H9 (cell line): ENCODE data around the gene LRRC61. TPM values are rescaled to one million over a fixed set of nuclear protein-coding genes. Genes with fewer than 3 reads are reported as not detected.

Experiments
- DNase-seq: peaks from one replicate; pipeline ENCODE4 v3.0.0-alpha.2; 2017
- H2AFZ ChIP-seq: one replicate; pipeline ENCODE4 v1.6.1; 2013; ENCODE audit warnings: mild to moderate bottlenecking, low read length, control low read depth, moderate library complexity
- H2AK5ac ChIP-seq: 2 replicates; pipeline ENCODE4 v1.6.1; 2013; ENCODE audit warnings: low read length, control low read depth, mixed read lengths; ENCODE audit not compliant: insufficient read length
- H2BK120ac ChIP-seq: one replicate; pipeline ENCODE4 v1.6.1; 2013; ENCODE audit warnings: low read depth, mild to moderate bottlenecking, low read length, control low read depth, inconsistent platforms; ENCODE audit not compliant: poor library complexity, severe bottlenecking
- H2BK12ac ChIP-seq: 2 replicates; pipeline ENCODE4 v1.6.1; 2013; ENCODE audit warnings: low read length, control low read depth, mixed read lengths, low read depth; ENCODE audit not compliant: insufficient read length
- H2BK15ac ChIP-seq: 2 replicates; pipeline ENCODE4 v1.6.1; 2013; ENCODE audit warnings: low read depth, low read length, control low read depth
- H2BK20ac ChIP-seq: one replicate; pipeline ENCODE4 v1.6.1; 2013; ENCODE audit warnings: low read depth, mild to moderate bottlenecking, low read length, control low read depth, inconsistent platforms; ENCODE audit not compliant: poor library complexity, severe bottlenecking
- H2BK5ac ChIP-seq: 2 replicates; pipeline ENCODE4 v1.6.1; 2013; ENCODE audit warnings: low read length, control low read depth, mixed read lengths; ENCODE audit not compliant: insufficient read length
- H3K14ac ChIP-seq: 2 replicates; pipeline ENCODE4 v1.6.1; 2013; ENCODE audit warnings: low read length, control low read depth; ENCODE audit not compliant: insufficient read depth
- H3K18ac ChIP-seq: 2 replicates; pipeline ENCODE4 v1.6.1; 2013; ENCODE audit warnings: low read depth, mild to moderate bottlenecking, mixed read lengths, low read length, control low read depth; ENCODE audit not compliant: insufficient read length
- H3K23ac ChIP-seq: 2 replicates; pipeline ENCODE4 v1.6.1; 2013; ENCODE audit warnings: low read length, control low read depth, mixed read lengths, low read depth; ENCODE audit not compliant: insufficient read length
- H3K23me2 ChIP-seq: 2 replicates; pipeline ENCODE4 v1.6.1; 2013; ENCODE audit warnings: low read depth, mild to moderate bottlenecking, mixed read lengths, low read length, control low read depth; ENCODE audit not compliant: insufficient read length, poor library complexity, severe bottlenecking
- H3K27ac ChIP-seq: 2 replicates; pipeline ENCODE4 v1.5.1; 2013; ENCODE audit warnings: low read length, control low read depth, mixed read lengths, low read depth; ENCODE audit not compliant: insufficient read length
- H3K27me3 ChIP-seq: 2 replicates; pipeline ENCODE4 v1.6.1; 2013; ENCODE audit warnings: low read length, control low read depth, inconsistent platforms; ENCODE audit not compliant: insufficient read depth
- H3K4ac ChIP-seq: 2 replicates; pipeline ENCODE4 v1.6.1; 2013; ENCODE audit warnings: low read depth, mild to moderate bottlenecking, control low read depth, inconsistent platforms, low read length, moderate library complexity
- H3K4me1 ChIP-seq: 2 replicates; pipeline ENCODE4 v1.6.1; 2013; ENCODE audit warnings: low read length, control low read depth, inconsistent platforms; ENCODE audit not compliant: insufficient read depth
- H3K4me2 ChIP-seq: 2 replicates; pipeline ENCODE4 v1.6.1; 2013; ENCODE audit warnings: low read length, control low read depth, mixed read lengths; ENCODE audit not compliant: insufficient read length, insufficient read depth
- H3K56ac ChIP-seq: 2 replicates; pipeline ENCODE4 v1.6.1; 2013; ENCODE audit warnings: low read depth, mild to moderate bottlenecking, mixed read lengths, low read length, control low read depth; ENCODE audit not compliant: insufficient read length
- H3K79me1 ChIP-seq: 2 replicates; pipeline ENCODE4 v1.6.1; 2013; ENCODE audit warnings: low read depth, mild to moderate bottlenecking, moderate library complexity, low read length, control low read depth, inconsistent platforms; ENCODE audit not compliant: insufficient read depth, poor library complexity, severe bottlenecking
- H3K79me2 ChIP-seq: 2 replicates; pipeline ENCODE4 v1.6.1; 2013; ENCODE audit warnings: low read length, control low read depth, inconsistent platforms; ENCODE audit not compliant: insufficient read depth
- H3K9ac ChIP-seq: 2 replicates; pipeline ENCODE4 v1.6.1; 2013; ENCODE audit warnings: low read length, control low read depth, mixed read lengths; ENCODE audit not compliant: insufficient read length; ENCODE audit errors: extremely low read depth
- H3K9me3 ChIP-seq: one replicate; pipeline ENCODE4 v1.6.1; 2013; ENCODE audit warnings: low read depth, low read length, inconsistent platforms; ENCODE audit not compliant: control insufficient read depth
- H3T11ph ChIP-seq: one replicate; pipeline ENCODE4 v1.6.1; 2013; ENCODE audit warnings: mild to moderate bottlenecking, low read length, control low read depth, inconsistent platforms
- H4K20me1 ChIP-seq: one replicate; pipeline ENCODE4 v1.6.1; 2013; ENCODE audit not compliant: control insufficient read depth, insufficient read length, insufficient read depth
- H4K5ac ChIP-seq: 2 replicates; pipeline ENCODE4 v1.6.1; 2013; ENCODE audit warnings: low read depth, mild to moderate bottlenecking, mixed read lengths, low read length, control low read depth; ENCODE audit not compliant: insufficient read length
- H4K8ac ChIP-seq: replicated peaks from 2 replicates; pipeline ENCODE4 v1.6.1; 2013; ENCODE audit warnings: low read length, control low read depth, mixed read lengths, low read depth; ENCODE audit not compliant: insufficient read length
- H4K91ac ChIP-seq: 2 replicates; pipeline ENCODE4 v1.6.1; 2013; ENCODE audit warnings: low read depth, mild to moderate bottlenecking, moderate library complexity, mixed read lengths, low read length, control low read depth; ENCODE audit not compliant: insufficient read length
- H3K27ac Mint-ChIP-seq, 3 experiments: 2 replicates in 2 of 3; 3 replicates in 1 of 3; pipeline ENCODE4 v1.8.0; 2020 to 2021; ENCODE audit warnings: mixed read lengths in 3 of 3, mild to moderate bottlenecking in 1 of 3, moderate library complexity in 1 of 3
- H3K27me3 Mint-ChIP-seq: 2 replicates; pipeline ENCODE4 v1.8.0; 2021; ENCODE audit warnings: low read depth, mild to moderate bottlenecking, moderate library complexity, mixed read lengths
- H3K36me3 Mint-ChIP-seq, 3 experiments: 2 replicates in 2 of 3; 3 replicates in 1 of 3; pipeline ENCODE4 v1.8.0; 2020 to 2021; ENCODE audit warnings: low read depth in 3 of 3, mixed read lengths in 3 of 3; ENCODE audit not compliant: insufficient read depth in 1 of 3
- H3K4me1 Mint-ChIP-seq, 2 experiments: 2 replicates each; pipeline ENCODE4 v1.8.0; 2020; ENCODE audit warnings: mixed read lengths in 2 of 2
- H3K4me3 Mint-ChIP-seq, 2 experiments: 2 replicates in 1 of 2; 3 replicates in 1 of 2; pipeline ENCODE4 v1.8.0; 2020 to 2021; ENCODE audit warnings: mild to moderate bottlenecking in 2 of 2, mixed read lengths in 2 of 2, moderate library complexity in 1 of 2
- H3K9me3 Mint-ChIP-seq, 2 experiments: 2 replicates in 1 of 2; 3 replicates in 1 of 2; pipeline ENCODE4 v1.8.0; 2020; ENCODE audit warnings: mild to moderate bottlenecking in 2 of 2, mixed read lengths in 2 of 2, moderate library complexity in 1 of 2
- WGBS: extraction: QIAGEN DNeasy Blood & Tissue Kit; methylation state at CpG from one replicate; pipeline ENCODE4 v1.1.7; 2013; ENCODE audit warnings: missing lambda C conversion rate, low lambda C conversion rate, mixed read lengths; ENCODE audit not compliant: insufficient read length; ENCODE audit errors: extremely low coverage; 5-methylcytosine and 5-hydroxymethylcytosine counted together
- total RNA-seq: library from RNA; stranded (reverse); gene quantifications from 2 replicates; pipeline ENCODE4 v1.2.1, GENCODE V29; 2021
- TF ChIP-seq, protein P1 (sequence below): fragments of 200-600 bp; sonication (generic); conservative IDR thresholded peaks from 3 replicates; pipeline ENCODE4 v1.8.0; 2021; ENCODE audit warnings: antibody characterized with exemption, mild to moderate bottlenecking

LRRC61 gene
- total RNA-seq, 1 experiment from 2014 or later = 24.4 TPM

DNA sequence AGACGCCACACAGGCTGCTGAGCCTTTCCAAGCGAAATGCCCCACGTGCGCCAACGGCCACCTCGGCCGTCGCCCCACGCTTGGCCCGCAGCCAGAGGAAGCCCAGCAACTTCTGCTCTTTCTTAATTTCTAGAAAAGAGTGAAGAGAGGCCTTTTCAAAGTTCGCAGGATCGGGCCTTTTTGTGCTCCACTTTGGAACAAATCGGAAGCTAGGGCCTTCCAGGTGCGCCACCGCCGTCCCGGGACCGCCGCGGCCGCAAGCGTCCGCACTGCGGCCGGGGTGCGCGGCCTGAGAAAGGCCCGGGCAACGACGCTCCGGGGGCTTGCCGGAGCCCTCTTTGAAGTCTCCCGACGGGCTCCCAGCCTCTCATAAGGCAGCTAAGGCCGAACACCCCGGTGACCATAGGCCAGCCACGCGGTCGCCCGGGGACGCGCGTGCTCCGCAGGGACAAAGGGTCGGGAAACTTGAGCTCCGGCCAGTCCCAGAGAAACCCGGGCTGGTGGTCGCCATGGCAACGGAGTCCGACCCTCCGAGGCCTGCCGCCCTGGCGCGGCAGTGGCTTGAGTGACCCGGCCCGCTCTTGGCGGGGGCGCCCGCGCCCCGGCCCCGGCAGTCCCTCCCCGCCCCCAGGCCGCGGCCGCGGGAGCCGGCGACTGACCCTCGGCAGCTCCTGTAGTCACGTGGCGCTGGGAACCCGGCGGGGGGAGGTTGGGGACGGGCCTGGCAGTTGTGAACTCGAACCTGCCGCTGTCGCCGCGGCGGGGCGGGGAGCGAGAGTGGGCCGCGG is 45.1 kb downstream of the LRRC61 start, which contains the start of gene REPIN1:
TSS of gene REPIN1 (plus strand) at position 727 of the 788 bp plus-strand sequence. CDS start 890 bp downstream, outside the sequence.
- H3K79me1 ChIP-seq = peaks cover 7% of the 10 kb centered on the region
- H3K4me1 Mint-ChIP-seq = peaks cover 37 to 48% of the 10 kb centered on the region in 2 experiments
- peak within 1 kb of the TSS; percentile 20 for H3T11ph ChIP-seq
- H3K56ac ChIP-seq = no peak within 1 kb of the TSS
- H4K20me1 ChIP-seq = no peaks in the 10 kb centered on the region
- no peak within 1 kb of the TSS for H2BK5ac ChIP-seq
- no peak within 1 kb of the TSS for H4K5ac ChIP-seq
- peak within 1 kb of the TSS; percentile 93 for H3K14ac ChIP-seq
- H2BK20ac ChIP-seq = peak within 1 kb of the TSS; percentile 50
- peak within 1 kb of the TSS; percentile 94 to 96 for H3K4me3 Mint-ChIP-seq
- H3K4me2 ChIP-seq = peak within 1 kb of the TSS; percentile 68
- no peak within 1 kb of the TSS for H2AK5ac ChIP-seq
- peak within 1 kb of the TSS; percentile 88 for H2BK12ac ChIP-seq
- peaks cover 16% of the 10 kb centered on the region for H3K23me2 ChIP-seq
- H3K27ac Mint-ChIP-seq = peak within 1 kb of the TSS; percentile 98 to 100 (median 99)
- peaks cover 14 to 31% (median 27%) of the 10 kb centered on the region in 3 experiments; a peak in 6 of 7 replicates for H3K36me3 Mint-ChIP-seq
- H2BK15ac ChIP-seq = no peak within 1 kb of the TSS
- DNase-seq = peak; percentile 87
- peaks cover 12% of the 10 kb centered on the region; the same call in 1 of the 2 replicates for H3K79me2 ChIP-seq
- H2BK120ac ChIP-seq = peak within 1 kb of the TSS; percentile 70
- peak within 1 kb of the TSS; percentile 29 for H3K4ac ChIP-seq
- H3K27me3 ChIP-seq = no peaks in the 10 kb centered on the region
- no peak within 1 kb of the TSS for H3K23ac ChIP-seq
- peak within 1 kb of the TSS; percentile 92 for H4K91ac ChIP-seq
- peak within 1 kb of the TSS; percentile 82 for H3K9ac ChIP-seq
- no CpG with 5 or more reads among the region's 85 CpGs for WGBS
- TF ChIP-seq, protein P1, sequence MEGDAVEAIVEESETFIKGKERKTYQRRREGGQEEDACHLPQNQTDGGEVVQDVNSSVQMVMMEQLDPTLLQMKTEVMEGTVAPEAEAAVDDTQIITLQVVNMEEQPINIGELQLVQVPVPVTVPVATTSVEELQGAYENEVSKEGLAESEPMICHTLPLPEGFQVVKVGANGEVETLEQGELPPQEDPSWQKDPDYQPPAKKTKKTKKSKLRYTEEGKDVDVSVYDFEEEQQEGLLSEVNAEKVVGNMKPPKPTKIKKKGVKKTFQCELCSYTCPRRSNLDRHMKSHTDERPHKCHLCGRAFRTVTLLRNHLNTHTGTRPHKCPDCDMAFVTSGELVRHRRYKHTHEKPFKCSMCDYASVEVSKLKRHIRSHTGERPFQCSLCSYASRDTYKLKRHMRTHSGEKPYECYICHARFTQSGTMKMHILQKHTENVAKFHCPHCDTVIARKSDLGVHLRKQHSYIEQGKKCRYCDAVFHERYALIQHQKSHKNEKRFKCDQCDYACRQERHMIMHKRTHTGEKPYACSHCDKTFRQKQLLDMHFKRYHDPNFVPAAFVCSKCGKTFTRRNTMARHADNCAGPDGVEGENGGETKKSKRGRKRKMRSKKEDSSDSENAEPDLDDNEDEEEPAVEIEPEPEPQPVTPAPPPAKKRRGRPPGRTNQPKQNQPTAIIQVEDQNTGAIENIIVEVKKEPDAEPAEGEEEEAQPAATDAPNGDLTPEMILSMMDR = no peak
- no peaks in the 10 kb centered on the region for H3K9me3 Mint-ChIP-seq
- H2AFZ ChIP-seq = no peak within 1 kb of the TSS
- peak within 1 kb of the TSS; percentile 97 for H3K18ac ChIP-seq
- H3K4me1 ChIP-seq = 0 out of 2 replicates have a peak, but pooled peaks cover 3% of the 10 kb centered on the region
- H3K9me3 ChIP-seq = no peaks in the 10 kb centered on the region
- H3K27ac ChIP-seq = peak within 1 kb of the TSS; percentile 10
- no peak within 1 kb of the TSS for H4K8ac ChIP-seq
- no peaks in the 10 kb centered on the region; the same call in none of the 2 replicates for H3K27me3 Mint-ChIP-seq
